ENCODE results near the gene CCR9.

DNA sequence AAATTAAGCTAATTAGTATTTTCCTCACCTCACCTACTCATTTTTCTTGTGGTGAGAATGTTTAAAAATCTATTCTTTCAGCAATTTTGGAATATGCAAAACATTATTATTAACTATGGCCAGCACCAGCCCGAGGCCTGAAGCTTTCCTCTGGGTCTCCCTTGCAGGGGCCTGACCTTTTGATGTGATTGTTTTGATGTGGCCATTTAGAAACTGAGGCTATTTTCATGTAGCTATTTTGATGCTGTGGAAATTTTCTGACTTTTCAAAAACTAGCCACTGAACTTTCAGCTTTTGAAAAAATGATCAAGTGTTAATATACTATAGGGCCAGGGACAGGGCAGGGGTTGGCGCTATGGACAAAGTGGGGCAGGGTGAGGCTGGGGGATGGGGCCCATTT, 8.2 kb upstream of the CCR9 start:
- TF ChIP-seq, protein P1, sequence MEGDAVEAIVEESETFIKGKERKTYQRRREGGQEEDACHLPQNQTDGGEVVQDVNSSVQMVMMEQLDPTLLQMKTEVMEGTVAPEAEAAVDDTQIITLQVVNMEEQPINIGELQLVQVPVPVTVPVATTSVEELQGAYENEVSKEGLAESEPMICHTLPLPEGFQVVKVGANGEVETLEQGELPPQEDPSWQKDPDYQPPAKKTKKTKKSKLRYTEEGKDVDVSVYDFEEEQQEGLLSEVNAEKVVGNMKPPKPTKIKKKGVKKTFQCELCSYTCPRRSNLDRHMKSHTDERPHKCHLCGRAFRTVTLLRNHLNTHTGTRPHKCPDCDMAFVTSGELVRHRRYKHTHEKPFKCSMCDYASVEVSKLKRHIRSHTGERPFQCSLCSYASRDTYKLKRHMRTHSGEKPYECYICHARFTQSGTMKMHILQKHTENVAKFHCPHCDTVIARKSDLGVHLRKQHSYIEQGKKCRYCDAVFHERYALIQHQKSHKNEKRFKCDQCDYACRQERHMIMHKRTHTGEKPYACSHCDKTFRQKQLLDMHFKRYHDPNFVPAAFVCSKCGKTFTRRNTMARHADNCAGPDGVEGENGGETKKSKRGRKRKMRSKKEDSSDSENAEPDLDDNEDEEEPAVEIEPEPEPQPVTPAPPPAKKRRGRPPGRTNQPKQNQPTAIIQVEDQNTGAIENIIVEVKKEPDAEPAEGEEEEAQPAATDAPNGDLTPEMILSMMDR (conservative IDR thresholded peaks at IDR 0.05; ENCODE audit: low read length), result no peak
- TF ChIP-seq EZH2phosphoT487 (IDR thresholded peaks at IDR 0.05; ENCODE audit: borderline replicate concordance), result no peak

Data from Loucy (cell line).